ENCODE data around the gene DIP2A.

Gene DIP2A

DNA sequence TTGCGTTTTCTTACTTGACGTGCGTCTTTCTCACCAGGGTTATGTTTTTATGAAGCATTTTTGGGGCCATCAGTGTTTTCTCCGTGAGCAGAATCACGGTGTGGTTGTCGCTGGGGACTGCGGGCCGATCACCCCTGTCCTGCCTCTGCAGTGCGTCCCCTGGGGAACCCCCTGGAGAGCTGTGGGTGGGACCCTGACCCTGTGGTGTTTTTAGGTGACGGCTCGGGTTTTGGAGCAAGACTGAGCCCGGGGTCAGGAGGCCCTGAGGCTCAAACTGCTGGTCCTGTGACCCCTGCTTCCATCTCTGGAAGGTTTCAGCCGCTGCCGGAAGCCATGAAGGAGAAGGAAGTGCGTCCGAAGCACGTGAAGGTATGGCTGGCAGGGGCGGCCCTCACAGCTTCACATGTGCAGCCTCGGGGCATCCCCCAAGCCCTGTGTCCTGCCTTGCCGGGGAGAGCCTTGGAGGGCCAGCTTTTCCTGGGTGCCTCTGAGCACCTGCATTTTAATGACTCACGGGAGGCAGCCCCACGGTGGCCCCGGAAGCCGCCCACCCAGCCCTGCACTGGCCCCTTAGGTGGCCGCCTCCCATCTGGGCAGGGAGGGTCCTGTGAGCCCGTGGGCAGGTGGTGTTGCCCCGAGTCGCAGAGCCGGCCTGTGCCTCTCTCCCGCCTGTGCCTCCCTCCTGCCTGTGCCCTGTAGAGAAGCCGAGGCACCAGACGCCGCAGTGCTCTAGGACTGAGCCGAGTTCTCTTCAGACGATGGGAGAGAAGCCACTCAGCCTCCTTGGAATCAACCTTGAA lies 36.7 kb upstream of the DIP2A start:
- DNase-seq (no peak), ATAC-seq (no peak)
- Mint-ChIP-seq H3K36me3 (ENCODE audit: low read depth) (peaks cover 14% of the 10 kb centered on the region), H3K4me1 (peaks cover 22% of the 10 kb centered on the region), H3K27ac (no peak overlapping the region), H3K27me3 (no peaks in the 10 kb centered on the region), H3K4me3 (no peak overlapping the region), H3K9me3 (no peaks in the 10 kb centered on the region)

DNA sequence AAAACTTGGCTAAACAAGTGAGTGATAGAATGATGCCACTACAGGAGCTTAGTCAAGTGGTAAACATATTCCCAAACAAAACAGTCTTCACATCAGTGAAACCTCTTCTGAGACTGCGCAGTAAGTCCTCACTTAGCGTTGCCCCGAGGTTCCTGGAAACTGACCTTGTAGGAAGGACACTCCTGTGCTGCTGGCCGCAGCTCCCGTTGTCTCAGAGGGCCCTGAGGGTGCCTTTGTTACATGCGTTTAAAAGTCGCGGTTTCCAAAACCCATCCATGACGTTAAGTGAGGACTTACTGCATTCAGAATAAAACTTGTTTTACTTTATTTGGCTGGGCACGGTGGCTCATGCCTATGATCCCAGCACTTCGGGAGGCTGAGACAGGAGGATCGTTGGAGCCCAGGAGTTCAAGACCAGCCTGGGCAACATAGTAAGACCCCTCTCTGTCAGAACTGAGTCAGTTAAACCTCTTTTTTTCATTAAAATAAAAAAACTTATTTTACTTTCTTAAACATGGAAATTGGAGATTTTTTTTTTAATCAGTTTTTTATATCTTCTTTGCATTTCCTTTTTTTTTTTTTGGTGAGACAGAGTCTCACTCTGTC lies 36.0 kb upstream of the DIP2A start:
- Mint-ChIP-seq H3K9me3 (no peaks in the 10 kb centered on the region), H3K4me3 (no peak overlapping the region), H3K4me1 (peaks cover 22% of the 10 kb centered on the region), H3K27me3 (no peaks in the 10 kb centered on the region), H3K27ac (no peak overlapping the region), H3K36me3 (ENCODE audit: low read depth) (peaks cover 18% of the 10 kb centered on the region)
- ATAC-seq: no peak
- DNase-seq: no peak

DNA sequence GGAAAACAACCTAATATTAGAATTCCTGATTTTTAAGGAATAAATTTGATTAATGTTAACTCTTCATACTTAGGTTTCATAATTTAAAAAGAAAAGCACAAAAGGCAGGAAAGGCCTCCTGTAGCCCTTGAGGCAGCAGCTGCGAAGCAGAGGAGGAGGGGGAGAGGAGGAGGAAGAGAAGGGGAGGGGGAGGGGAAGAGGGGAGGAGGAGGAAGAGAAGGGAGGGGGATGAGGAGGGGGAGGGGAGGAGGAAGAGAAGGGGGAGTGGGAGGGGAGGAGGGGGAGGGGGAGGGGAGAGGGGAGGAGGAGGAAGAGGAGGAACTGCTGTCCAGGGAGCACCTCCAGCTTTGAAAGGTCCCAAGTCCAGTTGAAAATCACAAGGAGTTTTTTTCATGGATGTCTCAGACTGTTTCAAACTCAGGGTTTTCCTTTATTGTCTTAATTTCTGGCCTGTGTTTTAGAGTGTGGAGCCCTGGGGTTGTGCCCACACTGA lies 35.1 kb upstream of the DIP2A start:
- H3K27me3 Mint-ChIP-seq: no peaks in the 10 kb centered on the region
- no peaks in the 10 kb centered on the region for H3K9me3 Mint-ChIP-seq
- H3K4me1 Mint-ChIP-seq: peaks cover 22% of the 10 kb centered on the region
- peak overlapping the region; percentile 18 for H3K27ac Mint-ChIP-seq
- ATAC-seq (no peak), DNase-seq (no peak)
- H3K36me3 Mint-ChIP-seq (ENCODE audit: low read depth): peaks cover 15% of the 10 kb centered on the region
- H3K4me3 Mint-ChIP-seq: no peak overlapping the region

DNA sequence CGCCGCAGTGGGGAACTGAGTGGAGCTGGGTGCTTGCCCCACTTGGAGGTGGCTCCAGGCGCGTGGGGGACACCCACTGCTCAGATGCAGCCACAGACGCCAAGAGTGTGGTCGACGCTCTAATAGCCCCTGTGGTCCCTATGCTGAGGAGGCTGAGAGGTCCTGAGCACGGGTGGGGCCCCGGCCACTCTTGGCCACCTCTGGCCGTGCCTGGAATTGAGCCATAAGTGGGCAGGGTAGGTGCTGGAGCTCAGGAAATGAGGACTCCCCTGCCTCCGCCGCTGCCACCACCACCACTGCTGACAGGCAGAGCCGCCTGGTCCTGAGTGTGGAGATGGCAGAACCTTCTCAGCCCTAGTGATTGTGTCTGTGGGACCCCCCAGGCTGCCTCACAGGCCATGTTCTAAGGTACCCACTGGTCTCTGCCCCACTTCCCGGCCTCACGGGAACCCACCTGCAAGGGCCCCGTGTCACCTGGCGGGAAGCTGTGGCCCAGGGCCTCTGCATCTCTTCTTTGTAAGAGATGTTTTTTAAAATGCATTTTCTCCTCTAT lies 34.6 kb upstream of the DIP2A start:
- Mint-ChIP-seq H3K36me3 (ENCODE audit: low read depth) (peaks cover 16% of the 10 kb centered on the region), H3K4me1 (peaks cover 22% of the 10 kb centered on the region), H3K27ac (peak overlapping the region; percentile 18), H3K9me3 (no peaks in the 10 kb centered on the region), H3K27me3 (no peaks in the 10 kb centered on the region), H3K4me3 (no peak overlapping the region)
- peak; percentile 24 for DNase-seq
- peak; percentile 35 for ATAC-seq

DNA sequence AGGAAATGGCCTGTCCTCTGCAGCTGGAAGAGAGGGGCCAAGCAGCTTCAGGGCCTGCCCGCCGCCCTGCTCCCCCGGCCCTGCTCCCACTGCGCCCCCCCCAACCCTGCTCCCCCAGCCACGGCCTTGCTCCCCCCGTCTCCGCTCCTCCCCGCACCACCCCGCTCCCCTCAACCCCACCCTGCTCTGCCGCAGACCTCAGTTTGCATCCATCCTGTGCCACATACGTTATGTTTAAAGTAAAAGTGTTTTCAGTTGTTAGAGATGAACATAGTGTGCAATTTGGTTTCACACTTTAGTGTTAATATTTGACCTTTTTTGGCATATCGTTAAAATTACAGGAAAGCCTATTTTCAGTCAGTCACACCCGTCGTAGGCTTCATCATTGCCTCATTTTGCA lies 34.1 kb upstream of the DIP2A start:
- Mint-ChIP-seq H3K4me1 (peaks cover 22% of the 10 kb centered on the region), H3K9me3 (no peaks in the 10 kb centered on the region), H3K36me3 (ENCODE audit: low read depth) (peaks cover 16% of the 10 kb centered on the region), H3K27me3 (no peaks in the 10 kb centered on the region), H3K4me3 (peak overlapping the region; percentile 48), H3K27ac (peak overlapping the region; percentile 82)
- ATAC-seq: no peak
- DNase-seq: no peak

DNA sequence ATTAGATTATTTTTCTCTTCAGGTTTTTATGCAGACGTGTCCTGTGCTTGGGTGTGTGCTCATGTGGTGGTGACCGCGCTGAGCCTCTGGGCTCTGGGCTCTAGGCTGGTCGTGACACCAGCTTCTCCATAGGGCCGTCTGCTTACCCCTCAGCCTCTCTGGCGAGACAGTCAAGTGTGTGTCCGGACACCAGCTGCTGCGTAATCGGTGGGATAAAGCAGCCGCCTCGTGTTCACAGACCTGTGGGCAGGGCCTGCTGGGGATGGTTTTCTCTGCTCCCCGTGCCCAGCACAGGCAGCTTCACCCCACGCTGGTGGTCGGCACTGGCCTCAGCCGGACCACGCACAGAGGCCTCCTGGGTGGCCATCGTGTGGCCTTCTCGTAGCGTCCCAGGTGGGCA lies 33.6 kb upstream of the DIP2A start:
- H3K36me3 Mint-ChIP-seq (ENCODE audit: low read depth): peaks cover 16% of the 10 kb centered on the region
- DNase-seq (peak; percentile 28), ATAC-seq (peak; percentile 21)
- H3K9me3 Mint-ChIP-seq: no peaks in the 10 kb centered on the region
- H3K27me3 Mint-ChIP-seq: no peaks in the 10 kb centered on the region
- H3K4me1 Mint-ChIP-seq: peaks cover 22% of the 10 kb centered on the region
- H3K4me3 Mint-ChIP-seq: peak overlapping the region; percentile 60
- peak overlapping the region; percentile 82 for H3K27ac Mint-ChIP-seq

DNA sequence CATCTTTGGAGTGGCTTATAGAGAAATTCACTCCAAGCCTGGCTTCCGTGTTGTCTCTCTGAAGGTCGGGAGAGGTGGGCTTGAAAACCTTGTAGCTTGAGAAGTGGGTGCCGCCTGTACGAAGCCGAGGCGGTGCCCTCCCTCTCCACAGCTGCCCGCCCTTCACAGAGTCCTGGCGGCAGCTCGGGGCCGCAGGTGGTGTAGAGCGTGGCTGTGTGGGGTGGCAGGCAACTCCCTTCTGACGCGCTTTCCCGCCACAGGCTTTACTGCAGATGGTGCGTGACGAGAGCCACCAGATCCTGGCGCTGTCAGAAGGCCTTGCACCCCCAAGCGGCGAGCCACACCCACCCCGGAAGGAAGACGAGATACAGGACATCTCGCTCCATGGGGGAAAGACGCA lies 33.1 kb upstream of the DIP2A start:
- peak overlapping the region; percentile 82 for H3K27ac Mint-ChIP-seq

DNA sequence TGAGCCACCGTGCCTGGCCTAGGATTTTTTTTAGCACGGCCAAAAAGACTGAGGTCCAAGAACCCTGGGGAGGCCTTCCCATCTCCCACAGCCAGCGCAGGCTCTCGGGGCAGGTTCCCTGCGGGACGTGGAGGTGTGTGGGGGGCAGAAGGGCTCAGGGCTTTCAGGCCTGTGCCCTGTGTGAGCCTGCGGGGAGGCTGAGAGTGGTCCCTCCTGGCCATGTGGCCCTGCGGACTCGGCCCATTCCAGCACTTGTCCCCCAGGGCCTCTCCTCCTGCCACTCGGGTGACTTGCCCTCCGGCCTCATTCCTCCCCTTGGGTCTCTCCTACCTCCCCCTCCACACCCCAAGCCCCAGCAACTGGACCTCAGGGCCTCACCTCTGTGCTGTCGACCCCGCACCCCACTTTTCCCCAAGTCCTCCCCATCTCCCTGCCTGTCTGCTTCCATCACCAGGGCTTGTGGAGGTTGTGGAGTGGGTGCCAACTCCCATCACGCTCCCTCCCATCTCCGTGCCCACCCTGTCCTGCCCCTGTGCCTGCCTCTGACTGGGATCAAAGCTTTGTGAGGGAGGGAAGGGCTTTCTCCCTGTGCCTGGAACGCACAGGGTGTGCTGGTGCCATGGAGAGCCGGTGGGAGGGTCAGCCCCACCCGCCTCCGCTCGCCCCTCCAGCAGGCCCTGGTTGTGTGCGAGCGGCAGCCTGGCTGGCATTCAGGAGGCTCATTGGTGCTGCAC lies 32.2 kb upstream of the DIP2A start:
- Mint-ChIP-seq H3K27me3 (no peaks in the 10 kb centered on the region), H3K36me3 (ENCODE audit: low read depth) (peaks cover 20% of the 10 kb centered on the region), H3K27ac (no peak overlapping the region), H3K4me3 (no peak overlapping the region), H3K9me3 (no peaks in the 10 kb centered on the region), H3K4me1 (peaks cover 22% of the 10 kb centered on the region)
- ATAC-seq (no peak), DNase-seq (no peak)

More for the DNA sequence above, 33.1 kb upstream of the DIP2A start:
- ATAC-seq (peak; percentile 72), DNase-seq (peak; percentile 74)
- Mint-ChIP-seq H3K9me3 (no peaks in the 10 kb centered on the region), H3K27me3 (no peaks in the 10 kb centered on the region), H3K36me3 (ENCODE audit: low read depth) (peaks cover 15% of the 10 kb centered on the region), H3K4me1 (peaks cover 22% of the 10 kb centered on the region), H3K4me3 (peak overlapping the region; percentile 60)

DNA sequence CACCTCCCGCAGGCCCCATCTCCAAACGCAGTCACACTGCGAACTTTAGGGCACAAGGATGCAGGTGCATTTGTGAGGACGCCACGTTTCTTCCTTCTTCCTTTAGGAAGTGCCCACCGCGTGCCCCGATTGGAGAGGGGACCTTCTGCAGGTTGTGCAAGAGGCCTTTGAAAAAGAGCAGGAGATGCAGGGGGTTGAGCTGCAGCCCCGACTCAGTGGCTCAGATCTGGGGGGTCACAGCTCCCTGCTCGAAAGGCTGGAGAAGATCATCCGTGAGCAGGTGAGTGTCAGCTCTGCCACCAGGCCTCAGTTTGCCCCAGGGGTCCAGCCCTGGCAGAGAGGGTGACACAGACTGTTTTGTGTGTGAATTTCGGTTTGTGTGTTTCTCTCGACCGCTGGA lies 31.2 kb upstream of the DIP2A start:
- H3K36me3 Mint-ChIP-seq (ENCODE audit: low read depth): peaks cover 29% of the 10 kb centered on the region

DNA sequence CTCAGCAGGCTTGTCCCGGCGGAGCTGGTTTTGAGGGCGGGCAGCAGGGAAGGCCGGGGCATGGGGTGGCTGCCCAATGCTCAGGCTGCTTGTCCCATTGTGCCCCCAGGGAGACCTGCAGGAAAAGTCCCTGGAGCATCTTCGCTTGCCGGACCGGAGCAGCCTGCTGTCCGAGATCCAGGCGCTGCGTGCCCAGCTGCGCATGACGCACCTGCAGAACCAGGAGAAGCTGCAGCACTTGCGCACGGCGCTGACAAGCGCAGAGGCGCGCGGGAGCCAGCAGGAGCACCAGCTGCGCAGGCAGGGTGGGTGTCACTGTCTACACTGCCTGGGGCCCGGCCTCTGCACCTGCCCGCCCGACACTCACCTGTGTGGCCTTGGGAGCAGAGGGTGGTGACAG lies 30.4 kb upstream of the DIP2A start:
- DNase-seq: no peak
- Mint-ChIP-seq H3K27ac (no peak overlapping the region), H3K36me3 (ENCODE audit: low read depth) (peaks cover 23% of the 10 kb centered on the region), H3K4me1 (peaks cover 21% of the 10 kb centered on the region), H3K4me3 (no peak overlapping the region), H3K9me3 (no peaks in the 10 kb centered on the region), H3K27me3 (no peaks in the 10 kb centered on the region)
- no peak for ATAC-seq

More for the DNA sequence above, 31.2 kb upstream of the DIP2A start:
- ATAC-seq: no peak
- Mint-ChIP-seq H3K9me3 (no peaks in the 10 kb centered on the region), H3K27me3 (no peaks in the 10 kb centered on the region), H3K4me3 (no peak overlapping the region), H3K4me1 (peaks cover 24% of the 10 kb centered on the region), H3K27ac (no peak overlapping the region)
- no peak for DNase-seq

DNA sequence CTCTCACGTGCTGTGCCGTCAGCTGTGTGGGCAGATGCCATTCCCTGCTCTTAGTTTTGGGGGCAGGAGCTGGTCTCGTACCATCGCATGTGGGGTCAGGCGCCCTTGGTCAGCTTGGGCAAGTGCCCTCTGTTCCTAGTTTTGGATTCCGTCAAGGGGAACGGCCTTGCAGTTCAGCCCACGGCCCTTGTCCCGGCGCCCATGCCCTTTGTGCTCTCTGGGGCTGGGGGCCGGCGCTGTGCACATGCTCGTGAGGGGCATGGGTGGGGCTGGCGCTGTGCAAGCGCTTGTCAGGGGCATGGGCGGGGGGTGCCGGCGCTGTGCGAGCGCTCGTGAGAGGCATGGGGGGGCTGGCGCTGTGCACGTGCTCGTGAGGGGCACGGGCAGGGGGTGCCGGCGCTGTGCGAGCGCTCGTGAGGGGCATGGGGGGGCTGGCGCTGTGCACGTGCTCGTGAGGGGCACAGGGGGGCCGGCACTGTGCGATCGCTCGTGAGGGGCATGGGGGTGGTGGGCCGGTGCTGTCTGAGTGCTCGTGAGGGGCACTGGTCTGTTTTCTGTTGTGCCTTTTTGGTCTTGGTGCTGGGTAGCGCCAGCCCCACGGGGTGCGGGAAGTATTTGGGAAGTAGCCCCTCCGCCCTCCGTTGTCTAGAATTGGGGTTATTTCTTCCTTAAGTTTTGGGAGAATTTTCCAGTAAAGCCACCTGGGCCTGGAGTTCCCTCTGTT lies 29.5 kb upstream of the DIP2A start:
- Mint-ChIP-seq H3K4me1 (peaks cover 16% of the 10 kb centered on the region), H3K4me3 (no peak overlapping the region), H3K9me3 (no peaks in the 10 kb centered on the region), H3K27ac (no peak overlapping the region), H3K27me3 (no peaks in the 10 kb centered on the region), H3K36me3 (ENCODE audit: low read depth) (peaks cover 23% of the 10 kb centered on the region)
- no peak for ATAC-seq
- no peak for DNase-seq

DNA sequence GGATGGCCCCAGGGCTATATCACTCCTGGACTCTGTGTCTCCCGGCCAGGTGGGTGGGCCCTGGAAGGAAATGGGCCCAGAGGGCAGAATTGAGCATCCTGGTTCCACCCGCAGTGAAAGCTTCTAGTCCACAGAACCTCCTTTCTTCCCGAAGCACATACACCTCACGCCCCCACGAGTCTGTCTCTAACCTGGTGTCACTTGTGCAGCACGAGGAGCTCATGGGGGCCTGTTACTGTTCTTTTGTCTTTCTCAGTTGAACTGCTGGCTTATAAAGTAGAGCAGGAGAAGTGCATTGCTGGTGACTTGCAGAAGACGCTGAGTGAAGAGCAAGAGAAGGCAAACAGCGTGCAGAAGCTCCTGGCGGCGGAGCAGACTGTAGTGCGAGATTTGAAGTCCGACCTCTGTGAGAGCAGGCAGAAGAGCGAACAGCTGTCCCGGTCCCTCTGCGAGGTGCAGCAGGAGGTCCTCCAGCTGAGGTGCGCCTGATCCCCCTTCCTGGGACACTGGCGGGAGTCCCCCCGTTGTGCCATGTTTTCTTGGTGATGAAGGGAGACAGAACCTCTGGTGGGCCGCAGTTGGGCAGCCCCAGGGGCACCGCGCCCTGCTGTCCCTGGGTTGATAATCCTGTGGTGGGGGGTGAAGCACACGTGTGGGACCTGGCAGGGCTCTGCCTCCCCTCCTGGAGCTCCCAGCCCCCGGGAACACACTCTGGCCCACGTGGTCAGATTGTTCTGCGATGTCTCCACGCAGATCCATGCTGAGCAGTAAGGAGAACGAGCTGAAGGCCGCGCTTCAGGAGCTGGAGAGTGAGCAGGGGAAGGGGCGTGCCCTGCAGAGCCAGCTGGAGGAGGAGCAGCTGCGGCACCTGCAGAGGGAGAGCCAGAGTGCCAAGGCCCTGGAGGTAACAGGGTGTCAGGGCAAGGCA lies 28.7 kb upstream of the DIP2A start:
- peaks cover 22% of the 10 kb centered on the region for H3K36me3 Mint-ChIP-seq (ENCODE audit: low read depth)
- DNase-seq (no peak), ATAC-seq (no peak)
- H3K9me3 Mint-ChIP-seq: no peaks in the 10 kb centered on the region
- H3K4me3 Mint-ChIP-seq: no peak overlapping the region
- H3K27me3 Mint-ChIP-seq: no peaks in the 10 kb centered on the region
- no peak overlapping the region for H3K27ac Mint-ChIP-seq
- peaks cover 10% of the 10 kb centered on the region for H3K4me1 Mint-ChIP-seq

DNA sequence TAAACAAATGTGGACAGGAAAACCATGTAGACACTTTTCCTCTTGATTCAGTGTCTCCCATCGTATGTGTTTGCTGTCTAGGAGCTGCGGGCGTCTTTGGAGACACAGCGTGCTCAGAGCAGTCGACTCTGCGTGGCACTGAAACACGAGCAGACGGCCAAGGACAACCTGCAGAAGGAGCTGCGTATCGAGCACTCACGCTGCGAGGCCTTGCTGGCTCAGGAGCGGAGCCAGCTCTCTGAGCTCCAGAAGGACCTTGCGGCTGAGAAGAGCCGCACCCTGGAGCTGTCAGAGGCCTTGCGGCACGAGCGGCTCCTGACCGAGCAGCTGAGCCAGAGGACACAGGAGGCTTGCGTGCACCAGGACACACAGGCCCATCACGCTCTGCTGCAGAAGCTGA lies 27.2 kb upstream of the DIP2A start:
- H3K36me3 Mint-ChIP-seq (ENCODE audit: low read depth): peaks cover 24% of the 10 kb centered on the region
- DNase-seq: no peak
- no peak for ATAC-seq
- H3K27ac Mint-ChIP-seq: no peak overlapping the region
- peaks cover 4% of the 10 kb centered on the region for H3K4me1 Mint-ChIP-seq
- no peaks in the 10 kb centered on the region for H3K27me3 Mint-ChIP-seq
- no peaks in the 10 kb centered on the region for H3K9me3 Mint-ChIP-seq
- no peak overlapping the region for H3K4me3 Mint-ChIP-seq
